ENCODE measurements around the gene KCNC3.

- TF ChIP-seq, protein P1, sequence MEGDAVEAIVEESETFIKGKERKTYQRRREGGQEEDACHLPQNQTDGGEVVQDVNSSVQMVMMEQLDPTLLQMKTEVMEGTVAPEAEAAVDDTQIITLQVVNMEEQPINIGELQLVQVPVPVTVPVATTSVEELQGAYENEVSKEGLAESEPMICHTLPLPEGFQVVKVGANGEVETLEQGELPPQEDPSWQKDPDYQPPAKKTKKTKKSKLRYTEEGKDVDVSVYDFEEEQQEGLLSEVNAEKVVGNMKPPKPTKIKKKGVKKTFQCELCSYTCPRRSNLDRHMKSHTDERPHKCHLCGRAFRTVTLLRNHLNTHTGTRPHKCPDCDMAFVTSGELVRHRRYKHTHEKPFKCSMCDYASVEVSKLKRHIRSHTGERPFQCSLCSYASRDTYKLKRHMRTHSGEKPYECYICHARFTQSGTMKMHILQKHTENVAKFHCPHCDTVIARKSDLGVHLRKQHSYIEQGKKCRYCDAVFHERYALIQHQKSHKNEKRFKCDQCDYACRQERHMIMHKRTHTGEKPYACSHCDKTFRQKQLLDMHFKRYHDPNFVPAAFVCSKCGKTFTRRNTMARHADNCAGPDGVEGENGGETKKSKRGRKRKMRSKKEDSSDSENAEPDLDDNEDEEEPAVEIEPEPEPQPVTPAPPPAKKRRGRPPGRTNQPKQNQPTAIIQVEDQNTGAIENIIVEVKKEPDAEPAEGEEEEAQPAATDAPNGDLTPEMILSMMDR (IDR thresholded peaks at IDR 0.05; ENCODE audit: low read depth, low read length, missing input control): no peak
- no peak for TF ChIP-seq RAD21 (IDR thresholded peaks at IDR 0.05)
These were observed 66.0 kb downstream of the KCNC3 start for GRCh38 chr19:50263176-50263575.
